ENCODE measurements around the gene C9orf152. TPM values are rescaled to one million over a fixed set of nuclear protein-coding genes. Genes with fewer than 3 reads are reported as not detected.

C9orf152 gene
- total RNA-seq, 6 donors from 2014 or later, result 6.3 to 26.3 (median 15.9) TPM

DNA sequence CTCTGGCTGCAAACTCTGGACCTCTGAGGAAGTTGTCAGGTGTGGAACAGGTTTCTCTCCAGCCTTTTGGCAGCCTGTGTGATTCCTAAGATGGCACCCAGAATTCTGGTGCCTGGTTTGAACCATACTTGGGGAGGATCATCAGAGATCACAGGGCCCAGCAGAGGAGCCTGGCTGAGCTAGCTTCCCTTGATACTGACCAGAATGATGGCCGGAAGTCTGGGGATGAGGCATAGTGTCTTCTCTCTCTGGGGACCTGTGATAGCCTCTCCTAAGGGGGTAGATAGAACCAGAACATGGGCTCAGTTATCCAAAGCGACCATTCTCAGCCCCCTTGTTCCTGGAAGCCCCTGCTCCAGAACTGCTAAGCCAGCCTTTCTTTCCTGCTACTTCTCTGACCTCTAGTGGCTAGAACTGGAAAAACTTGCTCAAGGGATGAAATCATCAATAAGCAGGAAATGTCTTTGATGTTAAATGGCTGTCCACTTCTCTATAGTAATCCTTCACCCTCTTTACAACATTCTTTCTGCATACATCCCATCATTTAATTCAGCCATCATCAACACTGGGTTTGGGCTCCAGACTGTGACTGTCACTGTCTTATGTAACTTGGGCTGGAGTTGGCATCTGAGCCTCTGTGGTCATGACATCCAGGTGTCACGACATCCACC lies 55.1 kb downstream of the C9orf152 start:
- TF ChIP-seq POLR2A (IDR thresholded peaks at IDR 0.05) (no peak), EP300 (IDR thresholded peaks at IDR 0.05) (no peak), POLR2AphosphoS5 (IDR thresholded peaks at IDR 0.05) (no peak)
- TF ChIP-seq, protein P1, sequence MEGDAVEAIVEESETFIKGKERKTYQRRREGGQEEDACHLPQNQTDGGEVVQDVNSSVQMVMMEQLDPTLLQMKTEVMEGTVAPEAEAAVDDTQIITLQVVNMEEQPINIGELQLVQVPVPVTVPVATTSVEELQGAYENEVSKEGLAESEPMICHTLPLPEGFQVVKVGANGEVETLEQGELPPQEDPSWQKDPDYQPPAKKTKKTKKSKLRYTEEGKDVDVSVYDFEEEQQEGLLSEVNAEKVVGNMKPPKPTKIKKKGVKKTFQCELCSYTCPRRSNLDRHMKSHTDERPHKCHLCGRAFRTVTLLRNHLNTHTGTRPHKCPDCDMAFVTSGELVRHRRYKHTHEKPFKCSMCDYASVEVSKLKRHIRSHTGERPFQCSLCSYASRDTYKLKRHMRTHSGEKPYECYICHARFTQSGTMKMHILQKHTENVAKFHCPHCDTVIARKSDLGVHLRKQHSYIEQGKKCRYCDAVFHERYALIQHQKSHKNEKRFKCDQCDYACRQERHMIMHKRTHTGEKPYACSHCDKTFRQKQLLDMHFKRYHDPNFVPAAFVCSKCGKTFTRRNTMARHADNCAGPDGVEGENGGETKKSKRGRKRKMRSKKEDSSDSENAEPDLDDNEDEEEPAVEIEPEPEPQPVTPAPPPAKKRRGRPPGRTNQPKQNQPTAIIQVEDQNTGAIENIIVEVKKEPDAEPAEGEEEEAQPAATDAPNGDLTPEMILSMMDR (IDR thresholded peaks at IDR 0.05), result peak; percentile 63 to 74 (median 73)
- Histone ChIP-seq H3K27me3 (no peaks in the 10 kb centered on the region), H3K9me3 (no peaks in the 10 kb centered on the region), H3K4me1 (peaks cover 56 to 77% (median 72%) of the 10 kb centered on the region in 4 donors), H3K36me3 (no peaks in the 10 kb centered on the region), H3K27ac (peak overlapping the region in 3 of 4 donors; percentile 0 to 30 (median 13)), H3K4me3 (no peak overlapping the region)
- DNase-seq (no peak), ATAC-seq (ENCODE audit: low FRiP score in 2 of 2) (peak in 1 of 2 donors; percentile 56)
- 53 to 58% methylated on average over 3 of the region's 3 CpGs for WGBS, 2 donors

Other genes with a start within 250 kb of the C9orf152 start
- 100 to 1,000 TPM in 4 of 6 donors, 10 to 100 TPM in 2; 27.2 to 179 (median 165) TPM for gene TXN, start 48.3 kb upstream of the C9orf152 start, total RNA-seq
- gene TXNDC8, start 129.7 kb upstream of the C9orf152 start, total RNA-seq, result not detected